ENCODE measurements around the gene UPP1.

- no peak for TF ChIP-seq ADNP (CRISPR knock-in tag; IDR thresholded peaks at IDR 0.05)
- TF ChIP-seq SNAPC5 (CRISPR knock-in tag; IDR thresholded peaks at IDR 0.05; ENCODE audit: borderline replicate concordance), result no peak
- TF ChIP-seq ATF2 (CRISPR knock-in tag; IDR thresholded peaks at IDR 0.05), result no peak
- TF ChIP-seq MAZ (IDR thresholded peaks at IDR 0.05; ENCODE audit: borderline replicate concordance, low read depth, low read length), result no peak
- TF ChIP-seq MAZ (CRISPR knock-in tag; IDR thresholded peaks at IDR 0.05; ENCODE audit: low read depth), result no peak
- TF ChIP-seq ELF4 (CRISPR knock-in tag; IDR thresholded peaks at IDR 0.05; ENCODE audit: borderline replicate concordance), result no peak
- TF ChIP-seq ZFP36 (IDR thresholded peaks at IDR 0.05; ENCODE audit: borderline replicate concordance, low read depth, low read length, partially characterized antibody), result no peak
- no peak for TF ChIP-seq CTCF (CRISPR knock-in tag; IDR thresholded peaks at IDR 0.05)
- TF ChIP-seq EP300 (IDR thresholded peaks at IDR 0.05; ENCODE audit: low read depth in 2 of 2, low read length in 2 of 2), result no peak
- TF ChIP-seq EP300 (CRISPR knock-in tag; IDR thresholded peaks at IDR 0.05; ENCODE audit: borderline replicate concordance), result no peak
- TF ChIP-seq USF2 (IDR thresholded peaks at IDR 0.05; ENCODE audit: low read depth, low read length), result no peak
- no peak for TF ChIP-seq USF2 (CRISPR knock-in tag; IDR thresholded peaks at IDR 0.05; ENCODE audit: borderline replicate concordance)
- TF ChIP-seq RAD21 (CRISPR knock-in tag; IDR thresholded peaks at IDR 0.05), result no peak
- TF ChIP-seq BRF2 (CRISPR knock-in tag; IDR thresholded peaks at IDR 0.05), result no peak
- no peak for TF ChIP-seq ZNF644 (CRISPR knock-in tag; IDR thresholded peaks at IDR 0.05; ENCODE audit: low read depth)
- no peak for TF ChIP-seq FOSL1 (CRISPR knock-in tag; IDR thresholded peaks at IDR 0.05; ENCODE audit: borderline replicate concordance)
- TF ChIP-seq CHCHD3 (CRISPR knock-in tag; IDR thresholded peaks at IDR 0.05), result no peak
Observed at GRCh38 chr7:48046458-48046857, 42.6 kb upstream of the UPP1 start.

Measured in HepG2 (cell line).